Activated CD4-positive, CD25-positive, alpha-beta regulatory T cell treated with anti-CD3 and anti-CD28 coated beads, Interleukin-2, amount 50 U/mL, for 16 hours (primary cell): ENCODE data around the gene LCN10.
"Not testable (repeated sequence)": the region's sequence is repeated elsewhere in the genome, so short reads cannot be mapped to it uniquely, and the experiment has no call there.

ENCODE experiments used
- DNase-seq: peaks from one replicate; pipeline ENCODE4 v3.0.0-alpha.2; 2020; ENCODE audit warnings: low read depth, low spot score

Gene LCN10

GRCh38 chr9:136771907-136772415 lies 29.2 kb upstream of the LCN10 start:
- no peak for DNase-seq

- no peak for DNase-seq
Observed at GRCh38 chr9:136769710-136770191, 27.0 kb upstream of the LCN10 start.

GRCh38 chr9:136766410-136767120 lies 23.8 kb upstream of the LCN10 start:
- not testable (repeated sequence) for DNase-seq

GRCh38 chr9:136765745-136766409 lies 23.1 kb upstream of the LCN10 start:
- not testable (repeated sequence) for DNase-seq

GRCh38 chr9:136765041-136765440 lies 22.3 kb upstream of the LCN10 start:
- no peak for DNase-seq

- no peak for DNase-seq
Observed at GRCh38 chr9:136764301-136764891, 21.7 kb upstream of the LCN10 start, which contains the start of gene LCN15. Gene LCN15 (minus strand): TSS chr9:136764518. CDS start chr9:136764488, 30 bp downstream.

- DNase-seq: no peak
Observed at GRCh38 chr9:136763649-136764035, 20.9 kb upstream of the LCN10 start.

GRCh38 chr9:136762915-136763648 lies 20.3 kb upstream of the LCN10 start:
- DNase-seq: no peak

GRCh38 chr9:136762221-136762691 lies 19.5 kb upstream of the LCN10 start:
- DNase-seq: no peak

GRCh38 chr9:136761545-136761981 lies 18.8 kb upstream of the LCN10 start:
- DNase-seq: no peak

GRCh38 chr9:136760834-136761544 lies 18.2 kb upstream of the LCN10 start:
- not testable (repeated sequence) for DNase-seq

GRCh38 chr9:136760424-136760823 lies 17.7 kb upstream of the LCN10 start:
- no peak for DNase-seq

GRCh38 chr9:136759436-136760325 lies 16.9 kb upstream of the LCN10 start:
- no peak for DNase-seq

- no peak for DNase-seq
Observed at GRCh38 chr9:136759001-136759400, 16.3 kb upstream of the LCN10 start.

- no peak for DNase-seq
Observed at GRCh38 chr9:136757751-136758140, 15.0 kb upstream of the LCN10 start.

- DNase-seq: no peak
Observed at GRCh38 chr9:136757328-136757727, 14.6 kb upstream of the LCN10 start.

GRCh38 chr9:136756836-136757235 lies 14.1 kb upstream of the LCN10 start:
- no peak for DNase-seq

- no peak for DNase-seq
Observed at GRCh38 chr9:136756134-136756438, 13.3 kb upstream of the LCN10 start.

- DNase-seq: not testable (repeated sequence)
Observed at GRCh38 chr9:136755302-136756133, 12.8 kb upstream of the LCN10 start.
